ENCODE data around the gene SNTB2. TPM values are rescaled to one million over a fixed set of nuclear protein-coding genes. Genes with fewer than 3 reads are reported as not detected.

SNTB2 gene
- total and polyA plus RNA-seq, 4 donors = 2.1 to 7.8 (median 4.1) TPM

DNA sequence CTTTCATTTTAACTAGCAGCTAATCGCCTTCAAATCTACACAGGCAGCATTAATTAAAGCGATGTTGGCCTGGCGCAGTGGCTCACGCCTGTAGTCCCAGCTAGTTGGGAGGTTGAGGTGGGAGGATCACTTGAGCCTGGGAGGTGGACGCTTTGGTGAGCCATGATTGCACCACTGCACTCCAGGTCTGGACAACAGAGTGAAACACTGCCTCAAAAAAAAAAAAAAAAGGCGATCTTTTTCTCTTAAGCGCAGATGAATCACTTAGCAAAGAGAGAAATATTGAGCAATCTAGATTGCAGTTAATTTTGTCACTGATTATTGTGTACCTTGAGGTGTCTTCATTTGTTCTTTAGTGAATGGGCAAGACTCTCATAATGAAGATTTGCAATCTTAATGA lies 12.4 kb downstream of the SNTB2 start:
- H3K4me1 ChIP-seq (ENCODE audit: control insufficient read depth in 4 of 4, insufficient read depth in 4 of 4, low read length in 3 of 4) = peaks cover 0 to 2% (median 0%) of the 10 kb centered on the region in 4 donors
- H3K27ac ChIP-seq (ENCODE audit: low read depth in 1 of 2, low read length in 2 of 2) = no peak overlapping the region

DNA sequence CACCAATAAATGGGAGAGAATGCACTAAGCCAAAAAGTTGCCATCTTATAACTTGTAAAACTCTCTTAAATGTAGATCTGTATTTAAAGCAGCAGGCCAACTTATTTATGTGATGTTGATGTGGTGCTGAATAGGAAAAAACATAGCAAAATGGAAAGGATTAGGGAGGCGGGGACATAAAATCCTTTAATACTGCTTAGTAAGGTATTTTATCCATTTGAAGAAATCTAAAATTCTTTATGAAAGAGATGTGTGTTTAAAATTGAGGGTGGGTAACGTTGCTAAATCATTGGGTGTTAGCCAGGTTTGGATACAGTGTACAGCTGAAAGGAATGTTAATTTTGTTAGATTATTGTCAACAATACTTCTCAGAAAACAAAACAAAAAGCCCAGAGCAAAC lies 14.3 kb downstream of the SNTB2 start:
- no peaks in the 10 kb centered on the region for H3K27me3 ChIP-seq (ENCODE audit: control insufficient read depth in 4 of 4, insufficient read depth in 4 of 4, low read length in 3 of 4)
- WGBS = 78% methylated on average over 2 of the region's 2 CpGs
- no peak overlapping the region for H3K9ac ChIP-seq (ENCODE audit: low read depth in 1 of 2, low read length in 2 of 2)
- no peak overlapping the region for H3K27ac ChIP-seq (ENCODE audit: low read depth in 1 of 2, low read length in 2 of 2)
- H3K4me3 ChIP-seq (ENCODE audit: low read depth in 1 of 3, low read length in 3 of 3) = no peak overlapping the region
- H3K9me3 ChIP-seq (ENCODE audit: control insufficient read depth in 4 of 4, low read length in 3 of 4) = no peaks in the 10 kb centered on the region
- H3K4me1 ChIP-seq (ENCODE audit: control insufficient read depth in 4 of 4, insufficient read depth in 4 of 4, low read length in 3 of 4) = no peaks in the 10 kb centered on the region
- no peak for DNase-seq (ENCODE audit: low spot score)
- H3K36me3 ChIP-seq (ENCODE audit: control insufficient read depth in 4 of 4, insufficient read depth in 3 of 4, low read depth in 1 of 4, low read length in 3 of 4) = no peaks in the 10 kb centered on the region
- TF ChIP-seq, protein P1, sequence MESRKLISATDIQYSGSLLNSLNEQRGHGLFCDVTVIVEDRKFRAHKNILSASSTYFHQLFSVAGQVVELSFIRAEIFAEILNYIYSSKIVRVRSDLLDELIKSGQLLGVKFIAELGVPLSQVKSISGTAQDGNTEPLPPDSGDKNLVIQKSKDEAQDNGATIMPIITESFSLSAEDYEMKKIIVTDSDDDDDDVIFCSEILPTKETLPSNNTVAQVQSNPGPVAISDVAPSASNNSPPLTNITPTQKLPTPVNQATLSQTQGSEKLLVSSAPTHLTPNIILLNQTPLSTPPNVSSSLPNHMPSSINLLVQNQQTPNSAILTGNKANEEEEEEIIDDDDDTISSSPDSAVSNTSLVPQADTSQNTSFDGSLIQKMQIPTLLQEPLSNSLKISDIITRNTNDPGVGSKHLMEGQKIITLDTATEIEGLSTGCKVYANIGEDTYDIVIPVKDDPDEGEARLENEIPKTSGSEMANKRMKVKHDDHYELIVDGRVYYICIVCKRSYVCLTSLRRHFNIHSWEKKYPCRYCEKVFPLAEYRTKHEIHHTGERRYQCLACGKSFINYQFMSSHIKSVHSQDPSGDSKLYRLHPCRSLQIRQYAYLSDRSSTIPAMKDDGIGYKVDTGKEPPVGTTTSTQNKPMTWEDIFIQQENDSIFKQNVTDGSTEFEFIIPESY (IDR thresholded peaks at IDR 0.05) = no peak
- TF ChIP-seq, protein P2, sequence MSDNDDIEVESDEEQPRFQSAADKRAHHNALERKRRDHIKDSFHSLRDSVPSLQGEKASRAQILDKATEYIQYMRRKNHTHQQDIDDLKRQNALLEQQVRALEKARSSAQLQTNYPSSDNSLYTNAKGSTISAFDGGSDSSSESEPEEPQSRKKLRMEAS (IDR thresholded peaks at IDR 0.05) = no peak
- TF ChIP-seq TAF1 (conservative IDR thresholded peaks at IDR 0.05) = no peak
- TF ChIP-seq, protein P3, sequence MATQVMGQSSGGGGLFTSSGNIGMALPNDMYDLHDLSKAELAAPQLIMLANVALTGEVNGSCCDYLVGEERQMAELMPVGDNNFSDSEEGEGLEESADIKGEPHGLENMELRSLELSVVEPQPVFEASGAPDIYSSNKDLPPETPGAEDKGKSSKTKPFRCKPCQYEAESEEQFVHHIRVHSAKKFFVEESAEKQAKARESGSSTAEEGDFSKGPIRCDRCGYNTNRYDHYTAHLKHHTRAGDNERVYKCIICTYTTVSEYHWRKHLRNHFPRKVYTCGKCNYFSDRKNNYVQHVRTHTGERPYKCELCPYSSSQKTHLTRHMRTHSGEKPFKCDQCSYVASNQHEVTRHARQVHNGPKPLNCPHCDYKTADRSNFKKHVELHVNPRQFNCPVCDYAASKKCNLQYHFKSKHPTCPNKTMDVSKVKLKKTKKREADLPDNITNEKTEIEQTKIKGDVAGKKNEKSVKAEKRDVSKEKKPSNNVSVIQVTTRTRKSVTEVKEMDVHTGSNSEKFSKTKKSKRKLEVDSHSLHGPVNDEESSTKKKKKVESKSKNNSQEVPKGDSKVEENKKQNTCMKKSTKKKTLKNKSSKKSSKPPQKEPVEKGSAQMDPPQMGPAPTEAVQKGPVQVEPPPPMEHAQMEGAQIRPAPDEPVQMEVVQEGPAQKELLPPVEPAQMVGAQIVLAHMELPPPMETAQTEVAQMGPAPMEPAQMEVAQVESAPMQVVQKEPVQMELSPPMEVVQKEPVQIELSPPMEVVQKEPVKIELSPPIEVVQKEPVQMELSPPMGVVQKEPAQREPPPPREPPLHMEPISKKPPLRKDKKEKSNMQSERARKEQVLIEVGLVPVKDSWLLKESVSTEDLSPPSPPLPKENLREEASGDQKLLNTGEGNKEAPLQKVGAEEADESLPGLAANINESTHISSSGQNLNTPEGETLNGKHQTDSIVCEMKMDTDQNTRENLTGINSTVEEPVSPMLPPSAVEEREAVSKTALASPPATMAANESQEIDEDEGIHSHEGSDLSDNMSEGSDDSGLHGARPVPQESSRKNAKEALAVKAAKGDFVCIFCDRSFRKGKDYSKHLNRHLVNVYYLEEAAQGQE (IDR thresholded peaks at IDR 0.05) = no peak
- TF ChIP-seq RXRA (IDR thresholded peaks at IDR 0.05) = no peak
- TF ChIP-seq GABPA (IDR thresholded peaks at IDR 0.05 in 1 of 2, conservative IDR thresholded peaks at IDR 0.05 in 1 of 2) = no peak
- TF ChIP-seq EGR1 (IDR thresholded peaks at IDR 0.05; ENCODE audit: low read depth in 2 of 2) = no peak

More for the DNA sequence above, 12.4 kb downstream of the SNTB2 start:
- WGBS = 95% methylated on average over 7 of the region's 7 CpGs
- no peaks in the 10 kb centered on the region for H3K9me3 ChIP-seq (ENCODE audit: control insufficient read depth in 4 of 4, low read length in 3 of 4)
- H3K4me3 ChIP-seq (ENCODE audit: low read depth in 1 of 3, low read length in 3 of 3) = no peak overlapping the region
- H3K9ac ChIP-seq (ENCODE audit: low read depth in 1 of 2, low read length in 2 of 2) = no peak overlapping the region
- TF ChIP-seq, protein P3 (IDR thresholded peaks at IDR 0.05) = no peak
- TF ChIP-seq RXRA (IDR thresholded peaks at IDR 0.05) (no peak), TAF1 (conservative IDR thresholded peaks at IDR 0.05) (no peak), HNF4G (IDR thresholded peaks at IDR 0.05) (no peak), RAD21 (IDR thresholded peaks at IDR 0.05) (no peak), JUND (IDR thresholded peaks at IDR 0.05) (no peak), YY1 (IDR thresholded peaks at IDR 0.05) (no peak), NR2F2 (IDR thresholded peaks at IDR 0.05) (no peak), GABPA (IDR thresholded peaks at IDR 0.05 in 1 of 2, conservative IDR thresholded peaks at IDR 0.05 in 1 of 2) (no peak), HNF4A (conservative IDR thresholded peaks at IDR 0.05) (no peak), FOXA1 (IDR thresholded peaks at IDR 0.05) (no peak), EGR1 (IDR thresholded peaks at IDR 0.05; ENCODE audit: low read depth in 2 of 2) (no peak)
- TF ChIP-seq, protein P4, sequence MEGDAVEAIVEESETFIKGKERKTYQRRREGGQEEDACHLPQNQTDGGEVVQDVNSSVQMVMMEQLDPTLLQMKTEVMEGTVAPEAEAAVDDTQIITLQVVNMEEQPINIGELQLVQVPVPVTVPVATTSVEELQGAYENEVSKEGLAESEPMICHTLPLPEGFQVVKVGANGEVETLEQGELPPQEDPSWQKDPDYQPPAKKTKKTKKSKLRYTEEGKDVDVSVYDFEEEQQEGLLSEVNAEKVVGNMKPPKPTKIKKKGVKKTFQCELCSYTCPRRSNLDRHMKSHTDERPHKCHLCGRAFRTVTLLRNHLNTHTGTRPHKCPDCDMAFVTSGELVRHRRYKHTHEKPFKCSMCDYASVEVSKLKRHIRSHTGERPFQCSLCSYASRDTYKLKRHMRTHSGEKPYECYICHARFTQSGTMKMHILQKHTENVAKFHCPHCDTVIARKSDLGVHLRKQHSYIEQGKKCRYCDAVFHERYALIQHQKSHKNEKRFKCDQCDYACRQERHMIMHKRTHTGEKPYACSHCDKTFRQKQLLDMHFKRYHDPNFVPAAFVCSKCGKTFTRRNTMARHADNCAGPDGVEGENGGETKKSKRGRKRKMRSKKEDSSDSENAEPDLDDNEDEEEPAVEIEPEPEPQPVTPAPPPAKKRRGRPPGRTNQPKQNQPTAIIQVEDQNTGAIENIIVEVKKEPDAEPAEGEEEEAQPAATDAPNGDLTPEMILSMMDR (IDR thresholded peaks at IDR 0.05; ENCODE audit: low read depth, low read length, missing input control) = no peak
- TF ChIP-seq, protein P1 (IDR thresholded peaks at IDR 0.05) = no peak
- TF ChIP-seq, protein P2 (IDR thresholded peaks at IDR 0.05) = no peak
- H3K27me3 ChIP-seq (ENCODE audit: control insufficient read depth in 4 of 4, insufficient read depth in 4 of 4, low read length in 3 of 4) = no peaks in the 10 kb centered on the region
- H3K36me3 ChIP-seq (ENCODE audit: control insufficient read depth in 4 of 4, insufficient read depth in 3 of 4, low read depth in 1 of 4, low read length in 3 of 4) = no peaks in the 10 kb centered on the region
- no peak for DNase-seq (ENCODE audit: low spot score)

Data from liver (tissue), 9 donors.